GM12874 (cell line): ENCODE data around the gene PXDN.

Experiments used
- TF ChIP-seq, protein P1 (sequence below): IDR thresholded peaks from 2 replicates; pipeline ENCODE4 v1.5.1; 2011; ENCODE audit warnings: low read depth, mild to moderate bottlenecking, control low read depth, low read length, moderate library complexity; ENCODE audit not compliant: insufficient read depth

Gene PXDN

DNA sequence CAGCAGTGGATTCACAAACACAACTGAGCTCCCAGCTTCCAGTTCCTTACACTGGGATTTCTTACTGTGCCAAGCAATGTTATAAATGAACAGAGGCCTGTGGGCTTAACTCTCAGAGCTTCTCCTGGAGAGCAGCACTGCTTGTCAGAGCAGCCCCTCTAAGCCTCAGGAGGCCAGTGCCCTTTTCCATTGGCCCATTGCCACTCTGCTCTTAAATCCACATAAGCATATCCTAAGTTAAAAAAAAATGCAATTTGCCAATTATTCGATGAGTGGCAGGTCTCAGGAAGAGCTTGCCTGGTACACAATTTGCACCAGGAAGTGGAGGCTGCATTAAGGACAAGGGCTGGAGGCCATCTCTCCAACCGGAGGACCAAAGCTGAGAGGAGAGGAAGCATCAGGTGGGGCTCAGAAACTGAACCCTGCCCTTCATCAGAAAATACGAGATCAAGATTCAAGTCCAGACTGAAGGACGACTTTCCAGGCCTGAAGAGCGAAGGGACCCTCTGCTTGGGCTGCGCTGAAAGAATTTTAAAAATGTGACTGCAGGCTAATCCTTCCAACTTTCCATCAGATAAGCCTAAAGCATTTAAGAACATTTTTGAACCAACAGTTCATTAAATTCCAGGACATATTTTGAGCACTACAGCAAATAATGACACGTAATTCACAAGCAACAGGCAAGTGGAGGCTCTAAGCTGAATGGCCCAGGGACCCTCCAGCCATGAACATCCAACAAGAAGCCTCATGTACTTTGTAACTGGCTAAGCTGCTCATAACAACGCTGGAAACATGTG lies 28.4 kb upstream of the PXDN start:
- TF ChIP-seq, protein P1, sequence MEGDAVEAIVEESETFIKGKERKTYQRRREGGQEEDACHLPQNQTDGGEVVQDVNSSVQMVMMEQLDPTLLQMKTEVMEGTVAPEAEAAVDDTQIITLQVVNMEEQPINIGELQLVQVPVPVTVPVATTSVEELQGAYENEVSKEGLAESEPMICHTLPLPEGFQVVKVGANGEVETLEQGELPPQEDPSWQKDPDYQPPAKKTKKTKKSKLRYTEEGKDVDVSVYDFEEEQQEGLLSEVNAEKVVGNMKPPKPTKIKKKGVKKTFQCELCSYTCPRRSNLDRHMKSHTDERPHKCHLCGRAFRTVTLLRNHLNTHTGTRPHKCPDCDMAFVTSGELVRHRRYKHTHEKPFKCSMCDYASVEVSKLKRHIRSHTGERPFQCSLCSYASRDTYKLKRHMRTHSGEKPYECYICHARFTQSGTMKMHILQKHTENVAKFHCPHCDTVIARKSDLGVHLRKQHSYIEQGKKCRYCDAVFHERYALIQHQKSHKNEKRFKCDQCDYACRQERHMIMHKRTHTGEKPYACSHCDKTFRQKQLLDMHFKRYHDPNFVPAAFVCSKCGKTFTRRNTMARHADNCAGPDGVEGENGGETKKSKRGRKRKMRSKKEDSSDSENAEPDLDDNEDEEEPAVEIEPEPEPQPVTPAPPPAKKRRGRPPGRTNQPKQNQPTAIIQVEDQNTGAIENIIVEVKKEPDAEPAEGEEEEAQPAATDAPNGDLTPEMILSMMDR: no peak

DNA sequence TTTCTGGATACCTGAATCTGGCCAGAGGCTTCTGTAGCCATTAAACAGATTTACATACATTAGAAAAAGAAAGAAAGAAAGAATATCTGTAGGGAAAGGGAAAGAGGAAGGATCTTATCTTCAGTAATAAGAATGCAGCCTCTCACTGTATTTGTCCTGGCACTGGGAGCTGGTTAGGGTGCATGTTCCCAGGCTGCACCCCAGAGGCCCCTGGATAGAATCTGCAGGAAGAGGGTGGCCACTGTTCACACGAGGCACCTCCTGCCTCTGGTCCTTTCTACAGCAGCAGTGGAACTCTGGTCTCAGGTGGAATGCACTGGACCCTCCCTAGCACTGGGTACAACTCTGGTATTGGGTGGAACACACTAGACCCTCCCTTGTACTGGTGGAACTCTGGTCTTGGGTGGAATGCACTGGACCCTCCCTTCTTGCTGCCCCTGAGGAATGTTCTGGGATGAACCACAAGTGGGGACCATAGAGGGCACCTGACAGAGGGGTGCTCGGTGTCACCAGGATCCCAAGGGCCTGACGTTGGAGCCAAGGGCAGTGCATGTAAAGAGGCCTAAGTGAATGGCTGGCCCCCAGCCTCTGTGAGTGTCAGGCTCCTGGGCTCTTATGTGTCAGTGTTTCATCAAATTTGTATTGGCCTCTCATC lies 27.4 kb upstream of the PXDN start:
- TF ChIP-seq, protein P1: no peak

DNA sequence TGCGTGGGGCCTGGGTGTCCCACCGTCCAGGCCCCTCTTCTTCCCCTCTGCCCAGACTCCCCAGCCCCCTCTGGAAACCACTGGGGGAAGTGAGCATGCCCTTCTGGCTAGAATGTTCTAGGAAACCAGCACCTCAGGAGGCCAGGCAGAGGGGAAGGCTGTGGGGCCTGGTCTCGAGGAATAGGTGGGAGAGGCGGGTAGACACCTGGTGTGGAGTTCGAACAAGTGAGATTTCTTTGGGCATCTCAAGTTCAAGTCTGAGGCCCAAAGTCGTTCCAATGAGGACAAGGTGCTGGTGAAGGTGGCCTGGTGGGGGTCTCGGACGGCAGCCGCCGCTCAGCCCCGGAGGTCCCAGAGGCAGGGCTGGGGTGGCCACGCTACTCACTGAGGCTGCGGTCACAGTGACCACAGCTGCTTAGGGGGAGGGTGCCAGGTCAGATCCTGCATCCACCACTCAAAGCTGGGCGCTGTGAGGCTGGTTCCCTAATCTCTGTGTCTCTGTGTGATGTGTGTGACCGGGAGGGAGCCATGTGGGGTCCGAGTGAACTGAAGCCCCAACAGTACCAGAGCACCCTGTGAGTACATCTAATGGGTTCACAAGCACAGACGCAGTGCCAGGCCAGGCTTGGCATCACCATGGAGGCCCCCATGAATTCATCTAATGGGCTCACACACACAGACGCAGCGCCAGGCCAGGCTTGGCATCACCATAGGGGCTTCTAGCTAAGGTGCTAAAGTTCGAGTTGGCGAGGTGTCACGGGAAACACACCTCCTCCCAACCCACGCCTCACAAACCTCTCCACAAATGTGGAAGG lies 26.5 kb upstream of the PXDN start:
- TF ChIP-seq, protein P1: no peak

DNA sequence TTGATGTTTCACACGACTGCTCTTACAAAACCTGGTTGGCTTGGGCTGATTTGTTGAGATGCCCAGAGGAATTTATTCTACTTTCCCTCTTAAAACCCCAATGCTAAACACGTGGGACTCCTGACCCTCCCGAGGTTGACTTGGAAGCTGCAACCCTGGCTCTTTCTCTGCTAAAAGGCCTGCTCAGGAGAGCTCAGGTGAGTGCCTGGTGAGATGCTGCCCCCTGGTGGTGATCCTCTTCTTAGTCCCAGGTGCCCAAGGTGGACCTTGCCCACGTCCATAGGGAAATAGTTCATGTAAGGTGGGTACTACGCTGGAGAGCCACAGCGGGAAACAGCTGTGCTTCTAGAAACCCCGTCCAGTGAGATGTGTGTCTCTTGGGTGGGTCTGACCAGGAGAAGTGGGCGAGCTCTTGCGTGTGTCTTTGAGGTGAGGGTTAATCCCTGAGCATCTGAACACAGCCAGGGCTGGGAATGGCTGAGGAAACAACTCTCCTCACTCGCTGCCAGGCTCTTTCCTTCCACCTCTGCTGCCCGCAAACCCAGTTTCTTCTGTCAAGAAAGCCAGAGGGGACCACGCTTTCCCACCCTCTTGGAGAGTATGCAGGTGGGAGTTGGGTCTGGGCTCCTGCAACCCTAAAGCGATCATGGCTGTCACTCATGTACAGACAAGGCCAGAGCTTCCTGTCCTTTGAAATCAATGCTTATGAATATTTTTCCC lies 25.5 kb upstream of the PXDN start:
- TF ChIP-seq, protein P1: peak; percentile 58

DNA sequence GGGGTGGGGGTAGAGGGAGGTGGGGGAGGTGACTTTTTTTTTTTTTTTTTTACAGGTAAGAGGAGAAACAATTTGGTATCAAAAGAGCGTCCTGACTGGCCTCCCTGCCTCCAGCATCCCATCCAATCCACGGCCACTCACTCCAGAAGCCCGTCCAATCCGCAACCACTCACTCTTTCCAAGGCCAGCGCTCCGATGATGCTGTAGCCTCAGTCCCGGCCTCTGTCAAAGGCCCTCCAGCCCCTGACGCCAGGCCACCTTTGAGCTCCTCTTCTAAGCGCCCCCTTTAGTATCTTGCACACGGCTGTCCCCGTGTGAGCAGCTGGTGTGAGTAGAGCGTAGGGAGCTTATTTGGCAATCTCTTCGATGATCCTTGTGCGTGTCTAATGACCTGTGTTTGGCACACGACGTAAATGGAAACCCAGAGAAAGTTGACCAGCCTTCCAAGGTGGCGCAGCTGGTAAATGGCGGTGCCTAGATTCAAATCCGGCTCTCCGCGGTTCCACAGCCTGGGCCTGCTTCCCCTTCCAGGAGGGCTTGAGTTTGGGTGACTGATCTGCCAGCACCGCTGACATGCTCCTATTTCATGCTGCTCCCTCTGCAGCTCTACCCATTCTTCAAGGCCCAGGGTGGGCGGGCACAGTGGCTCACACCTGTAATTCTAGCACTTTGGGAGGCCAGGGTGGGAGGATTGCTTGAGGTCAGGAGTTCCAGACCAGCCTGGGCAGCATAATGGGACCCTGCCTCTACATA lies 23.8 kb upstream of the PXDN start:
- TF ChIP-seq, protein P1: no peak

DNA sequence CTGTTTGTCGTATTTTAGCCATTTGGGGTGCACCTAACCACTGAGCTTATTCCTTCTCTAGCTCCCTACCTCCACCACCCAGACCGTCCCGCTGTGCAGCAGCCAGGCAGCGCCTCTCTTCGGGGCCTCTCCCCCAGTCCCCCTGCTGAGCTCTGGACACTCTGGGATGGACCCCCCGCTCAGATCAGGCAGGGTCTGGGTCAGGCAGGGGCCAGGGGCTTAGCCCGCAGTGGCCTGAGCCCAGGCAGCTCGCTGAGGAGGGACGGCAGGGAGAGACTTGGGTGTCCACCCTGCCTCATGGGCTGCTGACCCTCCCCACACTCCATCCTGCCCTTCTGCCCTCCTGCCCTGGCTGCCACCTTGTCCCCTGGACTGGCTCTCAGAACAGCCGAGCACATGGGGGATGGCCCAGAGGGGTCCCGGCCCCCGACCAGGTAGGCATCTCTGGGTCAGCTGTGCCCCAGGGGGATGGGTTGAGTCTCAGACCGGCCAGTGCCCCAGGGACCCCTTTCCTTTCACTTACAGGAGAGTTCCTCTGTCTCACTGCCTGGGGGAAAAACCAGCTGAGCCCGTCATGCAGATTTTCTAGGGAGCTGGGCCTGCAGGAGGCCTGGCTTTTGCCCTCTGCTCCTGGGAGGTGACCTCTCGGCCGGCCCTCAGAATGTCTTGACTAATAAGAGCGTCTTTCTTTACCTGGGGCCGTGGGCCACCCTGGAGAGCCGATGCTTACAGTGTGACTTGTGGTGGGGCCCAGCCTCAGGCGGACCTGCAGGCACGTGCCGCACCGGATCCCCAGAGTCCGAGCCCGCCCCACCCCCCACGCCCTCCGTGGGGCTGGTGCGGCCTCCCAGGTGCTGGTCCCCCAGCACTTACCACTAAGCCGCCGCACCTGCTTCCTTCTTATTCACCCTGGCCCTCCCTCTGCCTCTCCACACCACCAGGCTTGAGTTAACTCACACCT lies 22.8 kb upstream of the PXDN start:
- TF ChIP-seq, protein P1: no peak
